Peyer's patch (tissue), 4 donors: ENCODE results near the gene RETSAT. TPM values are rescaled to one million over a fixed set of nuclear protein-coding genes. Genes with fewer than 3 reads are reported as not detected.
"Not testable (repeated sequence)": the region's sequence is repeated elsewhere in the genome, so short reads cannot be mapped to it uniquely, and the experiment has no call there.

ENCODE experiments used
- DNase-seq, 3 donors: peaks; one replicate each; pipeline ENCODE4 v3.0.0-alpha.2; 2017 to 2019
- H3K27ac ChIP-seq, 4 donors: fragments of 200-600 bp; sonication (generic); one replicate each; pipeline ENCODE4 v1.5.1; 2016 to 2019
- H3K27me3 ChIP-seq, 2 donors: fragments of 200-600 bp; sonication (generic); one replicate each; pipeline ENCODE4 v1.5.1; 2019
- H3K36me3 ChIP-seq, 3 donors: fragments of 200-600 bp; sonication (generic); one replicate each; pipeline ENCODE4 v1.5.1; 2016 to 2019
- H3K4me1 ChIP-seq, 4 donors: fragments of 200-600 bp; sonication (generic); one replicate each; pipeline ENCODE4 v1.5.1; 2016 to 2019
- H3K4me3 ChIP-seq, 4 donors: fragments of 200-600 bp; sonication (generic); 1 replicate in 3 of 4; 2 replicates in 1 of 4; pipeline ENCODE4 v1.5.1; 2016 to 2019; ENCODE audit warnings: mild to moderate bottlenecking in 1 of 4
- H3K9me3 ChIP-seq, 4 donors: fragments of 200-600 bp; sonication (generic); one replicate each; pipeline ENCODE4 v1.5.1; 2016 to 2019; ENCODE audit warnings: mild to moderate bottlenecking in 1 of 4
- POLR2A ChIP-seq, 2 donors: fragments of 450-650 bp; IDR thresholded peaks; one replicate each; pipeline ENCODE4 v1.5.1; 2017; ENCODE audit warnings: antibody characterized with exemption in 2 of 2, mild to moderate bottlenecking in 2 of 2, moderate library complexity in 2 of 2
- total RNA-seq, 4 donors: library from RNA; depleted of rRNA; stranded (reverse); fragments of >200 nt; gene quantifications; one replicate each; pipeline ENCODE4 v1.1.0, GENCODE V29; 2016
- TF ChIP-seq, protein P1 (sequence below), 6 experiments: fragments of 450-650 bp in 4 of 6; fragments of 200-600 bp in 2 of 6; sonication (generic) in 1 of 6; IDR thresholded peaks; one replicate each; pipeline ENCODE4 v1.5.1; 2017 to 2019; ENCODE audit warnings: antibody characterized with exemption in 6 of 6, mild to moderate bottlenecking in 3 of 6, moderate library complexity in 1 of 6

Gene RETSAT
- total RNA-seq, 4 donors from 2014 or later: 47.0 to 719 (median 473) TPM

DNA sequence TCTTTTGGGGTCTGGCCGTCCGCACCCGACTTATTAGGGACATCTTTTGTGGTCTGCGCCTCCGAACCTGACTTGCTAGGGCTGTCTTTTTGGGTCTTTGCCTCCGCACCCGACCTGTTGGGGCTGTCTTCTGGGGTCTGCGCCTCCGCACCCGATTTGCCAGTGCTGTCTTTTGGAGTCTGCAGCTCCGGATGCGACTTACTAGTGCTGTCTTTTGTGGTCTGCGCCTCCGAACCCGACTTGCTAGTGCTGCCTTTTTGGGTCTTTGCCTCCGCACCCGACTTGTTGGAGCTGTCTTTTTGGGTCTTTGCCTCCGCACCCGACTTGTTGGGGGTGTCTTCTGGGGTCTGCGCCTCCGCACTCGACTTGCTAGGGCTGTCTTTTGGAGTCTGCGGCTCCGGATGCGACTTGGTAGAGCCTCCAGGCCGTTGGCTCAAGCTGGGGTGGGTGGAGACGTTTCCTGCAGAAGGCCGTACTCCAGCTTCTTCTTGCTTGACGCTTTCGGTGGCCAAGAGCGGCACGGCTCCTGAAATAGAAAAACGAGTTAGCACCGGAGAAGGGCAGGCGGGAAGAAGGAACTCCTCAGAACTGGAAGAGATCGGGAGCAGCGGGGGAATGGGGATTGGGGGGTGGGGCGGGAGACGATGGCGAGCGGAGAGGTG is 27.0 kb downstream of the RETSAT start:
- Histone ChIP-seq H3K36me3 (peaks cover 0 to 24% (median 0%) of the 10 kb centered on the region in 3 donors), H3K4me3 (peak overlapping the region; percentile 75 to 87 (median 83)), H3K27me3 (no peaks in the 10 kb centered on the region), H3K9me3 (no peaks in the 10 kb centered on the region), H3K4me1 (peaks cover 0 to 40% (median 13%) of the 10 kb centered on the region in 4 donors), H3K27ac (peak overlapping the region; percentile 93 to 99 (median 96))
- peak; percentile 57 to 81 (median 73) for DNase-seq
- TF ChIP-seq, protein P1, sequence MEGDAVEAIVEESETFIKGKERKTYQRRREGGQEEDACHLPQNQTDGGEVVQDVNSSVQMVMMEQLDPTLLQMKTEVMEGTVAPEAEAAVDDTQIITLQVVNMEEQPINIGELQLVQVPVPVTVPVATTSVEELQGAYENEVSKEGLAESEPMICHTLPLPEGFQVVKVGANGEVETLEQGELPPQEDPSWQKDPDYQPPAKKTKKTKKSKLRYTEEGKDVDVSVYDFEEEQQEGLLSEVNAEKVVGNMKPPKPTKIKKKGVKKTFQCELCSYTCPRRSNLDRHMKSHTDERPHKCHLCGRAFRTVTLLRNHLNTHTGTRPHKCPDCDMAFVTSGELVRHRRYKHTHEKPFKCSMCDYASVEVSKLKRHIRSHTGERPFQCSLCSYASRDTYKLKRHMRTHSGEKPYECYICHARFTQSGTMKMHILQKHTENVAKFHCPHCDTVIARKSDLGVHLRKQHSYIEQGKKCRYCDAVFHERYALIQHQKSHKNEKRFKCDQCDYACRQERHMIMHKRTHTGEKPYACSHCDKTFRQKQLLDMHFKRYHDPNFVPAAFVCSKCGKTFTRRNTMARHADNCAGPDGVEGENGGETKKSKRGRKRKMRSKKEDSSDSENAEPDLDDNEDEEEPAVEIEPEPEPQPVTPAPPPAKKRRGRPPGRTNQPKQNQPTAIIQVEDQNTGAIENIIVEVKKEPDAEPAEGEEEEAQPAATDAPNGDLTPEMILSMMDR (IDR thresholded peaks at IDR 0.05): no peak
- TF ChIP-seq POLR2A (IDR thresholded peaks at IDR 0.05): no peak

GRCh38 chr2:85326406-85327159 is 27.7 kb downstream of the RETSAT start:
- DNase-seq: peak in 2 of 3 donors; percentile 50 to 74
- TF ChIP-seq, protein P1 (IDR thresholded peaks at IDR 0.05): no peak
- TF ChIP-seq POLR2A (IDR thresholded peaks at IDR 0.05): peak in 1 of 2 donors; percentile 15
- peak overlapping the region; percentile 75 to 87 (median 83) for H3K4me3 ChIP-seq
- H3K4me1 ChIP-seq: peaks cover 0 to 47% (median 13%) of the 10 kb centered on the region in 4 donors
- no peaks in the 10 kb centered on the region for H3K9me3 ChIP-seq
- peak overlapping the region; percentile 93 to 99 (median 96) for H3K27ac ChIP-seq
- H3K36me3 ChIP-seq: peaks cover 0 to 32% (median 0%) of the 10 kb centered on the region in 3 donors
- no peaks in the 10 kb centered on the region for H3K27me3 ChIP-seq

GRCh38 chr2:85325466-85325811 is 28.9 kb downstream of the RETSAT start:
- H3K4me3 ChIP-seq: peak overlapping the region; percentile 75 to 87 (median 83)
- peaks cover 0 to 48% (median 13%) of the 10 kb centered on the region in 4 donors for H3K4me1 ChIP-seq
- peak overlapping the region; percentile 93 to 99 (median 96) for H3K27ac ChIP-seq
- DNase-seq: no peak
- no peaks in the 10 kb centered on the region for H3K27me3 ChIP-seq
- no peak for TF ChIP-seq POLR2A (IDR thresholded peaks at IDR 0.05)
- TF ChIP-seq, protein P1 (IDR thresholded peaks at IDR 0.05): no peak
- peaks cover 0 to 43% (median 3%) of the 10 kb centered on the region in 3 donors for H3K36me3 ChIP-seq
- H3K9me3 ChIP-seq: no peaks in the 10 kb centered on the region

GRCh38 chr2:85324639-85325465 is 29.5 kb downstream of the RETSAT start:
- Histone ChIP-seq H3K27me3 (no peaks in the 10 kb centered on the region), H3K36me3 (peaks cover 0 to 49% (median 3%) of the 10 kb centered on the region in 3 donors), H3K27ac (peak overlapping the region; percentile 26 to 99 (median 94)), H3K4me1 (peaks cover 0 to 48% (median 13%) of the 10 kb centered on the region in 4 donors), H3K4me3 (peak overlapping the region; percentile 75 to 87 (median 83)), H3K9me3 (no peaks in the 10 kb centered on the region)
- peak in 2 of 3 donors; percentile 73 to 82 for DNase-seq
- TF ChIP-seq, protein P1 (IDR thresholded peaks at IDR 0.05): peak in 1 of 6 experiments; percentile 2
- TF ChIP-seq POLR2A (IDR thresholded peaks at IDR 0.05): peak; percentile 52 to 66

- H3K4me3 ChIP-seq: peak overlapping the region in 1 of 4 donors; percentile 12
- peaks cover 0 to 55% (median 13%) of the 10 kb centered on the region in 4 donors for H3K4me1 ChIP-seq
- not testable (repeated sequence) for H3K9me3 ChIP-seq, H3K27me3 ChIP-seq
- peak in 1 of 3 donors; percentile 42 for DNase-seq
- H3K36me3 ChIP-seq: peaks cover 0 to 58% (median 3%) of the 10 kb centered on the region in 3 donors
- H3K27ac ChIP-seq: peak overlapping the region in 2 of 4 donors; percentile 51 to 96
Observed at GRCh38 chr2:85323988-85324367, 30.4 kb downstream of the RETSAT start.
